Sigmoid colon (tissue), 4 donors: ENCODE results near the gene CPA3.

ENCODE experiments used
- EP300 ChIP-seq, 4 donors: sonication (generic); formaldehyde crosslinking; IDR thresholded peaks; one replicate each; pipeline ENCODE4 v1.6.1; 2017; ENCODE audit warnings: antibody characterized with exemption in 4 of 4
- POLR2A ChIP-seq, 2 donors: fragments of 450-650 bp; IDR thresholded peaks; one replicate each; pipeline ENCODE4 v1.6.1; 2016; ENCODE audit warnings: antibody characterized with exemption in 2 of 2, mild to moderate bottlenecking in 2 of 2, moderate library complexity in 2 of 2
- TF ChIP-seq, protein P1 (sequence below), 4 experiments: fragments of 450-650 bp in 3 of 4; fragments of 200-600 bp in 1 of 4; IDR thresholded peaks; one replicate each; pipeline ENCODE4 v1.5.1; 2016 to 2019; ENCODE audit warnings: antibody characterized with exemption in 4 of 4, mild to moderate bottlenecking in 3 of 4, moderate library complexity in 2 of 4

GRCh38 chr3:148882288-148882687, 17.2 kb downstream of the CPA3 start:
- TF ChIP-seq, protein P1, sequence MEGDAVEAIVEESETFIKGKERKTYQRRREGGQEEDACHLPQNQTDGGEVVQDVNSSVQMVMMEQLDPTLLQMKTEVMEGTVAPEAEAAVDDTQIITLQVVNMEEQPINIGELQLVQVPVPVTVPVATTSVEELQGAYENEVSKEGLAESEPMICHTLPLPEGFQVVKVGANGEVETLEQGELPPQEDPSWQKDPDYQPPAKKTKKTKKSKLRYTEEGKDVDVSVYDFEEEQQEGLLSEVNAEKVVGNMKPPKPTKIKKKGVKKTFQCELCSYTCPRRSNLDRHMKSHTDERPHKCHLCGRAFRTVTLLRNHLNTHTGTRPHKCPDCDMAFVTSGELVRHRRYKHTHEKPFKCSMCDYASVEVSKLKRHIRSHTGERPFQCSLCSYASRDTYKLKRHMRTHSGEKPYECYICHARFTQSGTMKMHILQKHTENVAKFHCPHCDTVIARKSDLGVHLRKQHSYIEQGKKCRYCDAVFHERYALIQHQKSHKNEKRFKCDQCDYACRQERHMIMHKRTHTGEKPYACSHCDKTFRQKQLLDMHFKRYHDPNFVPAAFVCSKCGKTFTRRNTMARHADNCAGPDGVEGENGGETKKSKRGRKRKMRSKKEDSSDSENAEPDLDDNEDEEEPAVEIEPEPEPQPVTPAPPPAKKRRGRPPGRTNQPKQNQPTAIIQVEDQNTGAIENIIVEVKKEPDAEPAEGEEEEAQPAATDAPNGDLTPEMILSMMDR (IDR thresholded peaks at IDR 0.05) = no peak
- no peak for TF ChIP-seq EP300 (IDR thresholded peaks at IDR 0.05)
- no peak for TF ChIP-seq POLR2A (IDR thresholded peaks at IDR 0.05)
